ENCODE measurements around the gene NME3.

The NME3 gene

GRCh38 chr16:1817716-1818115, 46.4 kb upstream of the NME3 start:
- TF ChIP-seq, protein P1, sequence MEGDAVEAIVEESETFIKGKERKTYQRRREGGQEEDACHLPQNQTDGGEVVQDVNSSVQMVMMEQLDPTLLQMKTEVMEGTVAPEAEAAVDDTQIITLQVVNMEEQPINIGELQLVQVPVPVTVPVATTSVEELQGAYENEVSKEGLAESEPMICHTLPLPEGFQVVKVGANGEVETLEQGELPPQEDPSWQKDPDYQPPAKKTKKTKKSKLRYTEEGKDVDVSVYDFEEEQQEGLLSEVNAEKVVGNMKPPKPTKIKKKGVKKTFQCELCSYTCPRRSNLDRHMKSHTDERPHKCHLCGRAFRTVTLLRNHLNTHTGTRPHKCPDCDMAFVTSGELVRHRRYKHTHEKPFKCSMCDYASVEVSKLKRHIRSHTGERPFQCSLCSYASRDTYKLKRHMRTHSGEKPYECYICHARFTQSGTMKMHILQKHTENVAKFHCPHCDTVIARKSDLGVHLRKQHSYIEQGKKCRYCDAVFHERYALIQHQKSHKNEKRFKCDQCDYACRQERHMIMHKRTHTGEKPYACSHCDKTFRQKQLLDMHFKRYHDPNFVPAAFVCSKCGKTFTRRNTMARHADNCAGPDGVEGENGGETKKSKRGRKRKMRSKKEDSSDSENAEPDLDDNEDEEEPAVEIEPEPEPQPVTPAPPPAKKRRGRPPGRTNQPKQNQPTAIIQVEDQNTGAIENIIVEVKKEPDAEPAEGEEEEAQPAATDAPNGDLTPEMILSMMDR (IDR thresholded peaks at IDR 0.05; ENCODE audit: control insufficient read depth, insufficient read depth, low read depth, low read length, missing control alignments), result no peak
- DNase-seq (ENCODE audit: low read depth), result no peak
- H3K4me3 ChIP-seq (ENCODE audit: control insufficient read depth, low read depth, low read length), result no peak overlapping the region

DNA sequence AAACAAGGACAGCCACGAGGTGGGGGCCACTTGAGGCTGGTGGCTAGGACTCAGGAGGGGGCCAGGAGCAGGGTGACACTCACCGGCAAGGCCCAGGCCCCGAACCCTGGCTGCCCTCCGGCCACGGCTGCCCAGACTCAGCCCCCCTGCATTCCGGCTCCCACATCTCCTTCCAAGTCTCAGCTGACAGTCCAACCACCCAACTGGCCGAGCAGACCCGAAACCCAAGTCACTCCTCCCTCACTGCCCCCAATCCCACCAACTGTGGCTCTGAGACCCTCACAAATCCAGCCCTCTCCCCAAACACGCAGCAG, 45.9 kb upstream of the NME3 start:
- DNase-seq (ENCODE audit: low read depth), result no peak
- TF ChIP-seq, protein P1 (IDR thresholded peaks at IDR 0.05; ENCODE audit: control insufficient read depth, insufficient read depth, low read depth, low read length, missing control alignments), result no peak
- no peak overlapping the region for H3K4me3 ChIP-seq (ENCODE audit: control insufficient read depth, low read depth, low read length)

DNA sequence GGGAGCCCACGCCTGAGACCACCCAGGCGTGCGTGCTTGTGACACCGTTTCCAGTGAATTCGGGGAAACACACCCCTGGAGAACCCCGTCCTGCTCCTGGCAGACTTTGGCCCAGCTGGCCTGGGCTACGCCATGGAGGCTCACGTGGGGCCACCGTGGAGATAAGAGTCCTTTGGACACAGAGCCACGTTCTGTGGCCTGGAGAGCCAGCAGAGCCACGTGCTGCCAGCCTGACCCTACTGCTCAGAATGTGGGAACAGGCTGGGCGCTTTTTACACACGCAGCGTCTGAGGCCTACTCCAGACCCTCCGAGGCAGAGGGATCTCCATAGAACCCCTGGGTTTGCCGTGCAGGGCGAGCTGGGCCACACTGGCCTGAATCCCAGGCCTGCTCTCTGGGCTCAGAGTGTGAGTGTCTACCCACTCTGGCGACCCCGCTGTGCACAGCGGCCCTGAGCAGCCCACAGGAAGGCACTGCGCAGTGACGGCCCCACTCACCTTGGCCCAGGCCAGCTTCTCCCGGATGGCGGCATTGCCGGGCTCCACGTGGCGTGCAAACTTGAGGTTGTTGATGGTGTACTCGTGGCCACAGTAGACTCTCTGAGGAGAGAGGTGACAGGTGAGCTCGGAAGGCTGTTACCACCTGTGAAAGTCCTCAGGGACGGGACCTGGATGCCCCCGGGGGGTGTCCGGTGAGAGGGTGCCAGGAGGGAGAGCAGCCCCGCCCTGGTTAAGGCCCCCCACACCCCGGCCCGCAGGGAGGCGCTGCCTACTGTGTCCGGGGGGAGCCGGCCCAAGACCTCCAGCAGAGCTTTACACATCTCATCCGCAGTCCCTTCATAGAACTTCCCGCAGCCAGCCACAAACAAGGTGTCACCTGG, 45.3 kb upstream of the NME3 start:
- no peak overlapping the region for H3K4me3 ChIP-seq (ENCODE audit: control insufficient read depth, low read depth, low read length)
- TF ChIP-seq, protein P1 (IDR thresholded peaks at IDR 0.05; ENCODE audit: control insufficient read depth, insufficient read depth, low read depth, low read length, missing control alignments), result no peak
- DNase-seq (ENCODE audit: low read depth), result no peak

- TF ChIP-seq, protein P1 (IDR thresholded peaks at IDR 0.05; ENCODE audit: control insufficient read depth, insufficient read depth, low read depth, low read length, missing control alignments), result no peak
Observed at GRCh38 chr16:1815461-1815860, 44.1 kb upstream of the NME3 start.

GRCh38 chr16:1812732-1813163, 41.4 kb upstream of the NME3 start:
- TF ChIP-seq, protein P1 (IDR thresholded peaks at IDR 0.05; ENCODE audit: control insufficient read depth, insufficient read depth, low read depth, low read length, missing control alignments), result peak; percentile 58
- no peak overlapping the region for H3K4me3 ChIP-seq (ENCODE audit: control insufficient read depth, low read depth, low read length)
- DNase-seq (ENCODE audit: low read depth), result peak; percentile 14

More at GRCh38 chr16:1815461-1815860, 44.1 kb upstream of the NME3 start:
- no peak for DNase-seq (ENCODE audit: low read depth)
- H3K4me3 ChIP-seq (ENCODE audit: control insufficient read depth, low read depth, low read length), result no peak overlapping the region

DNA sequence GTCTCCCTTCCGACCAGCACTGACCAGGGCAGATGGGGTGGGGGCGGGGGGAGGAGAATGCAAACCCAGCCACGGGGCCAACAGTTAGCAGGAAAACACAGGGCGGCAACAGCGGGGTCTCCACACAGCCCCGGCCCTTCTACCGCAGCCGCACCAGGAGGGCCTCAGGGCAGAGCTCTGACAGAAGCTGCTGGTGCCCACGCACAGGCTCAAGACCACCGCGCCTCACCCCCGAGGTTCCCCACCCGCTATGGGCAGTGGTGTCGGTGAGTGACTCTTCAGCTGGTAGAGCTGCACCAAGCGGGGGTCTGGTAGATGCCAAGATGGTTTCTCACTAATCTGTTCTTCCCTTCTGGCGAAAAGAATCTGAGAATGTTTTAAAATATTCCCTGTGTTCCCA, 39.2 kb upstream of the NME3 start:
- H3K4me3 ChIP-seq (ENCODE audit: control insufficient read depth, low read depth, low read length), result no peak overlapping the region
- DNase-seq (ENCODE audit: low read depth), result no peak
- TF ChIP-seq, protein P1 (IDR thresholded peaks at IDR 0.05; ENCODE audit: control insufficient read depth, insufficient read depth, low read depth, low read length, missing control alignments), result no peak
